Fibroblast of upper back skin (primary cell): ENCODE measurements around the gene AOX1.
"Not testable (repeated sequence)": the region's sequence is repeated elsewhere in the genome, so short reads cannot be mapped to it uniquely, and the experiment has no call there.

Source experiments
- DNase-seq: peaks from one replicate; pipeline ENCODE4 v3.0.0-alpha.2; 2013

AOX1 gene

DNA sequence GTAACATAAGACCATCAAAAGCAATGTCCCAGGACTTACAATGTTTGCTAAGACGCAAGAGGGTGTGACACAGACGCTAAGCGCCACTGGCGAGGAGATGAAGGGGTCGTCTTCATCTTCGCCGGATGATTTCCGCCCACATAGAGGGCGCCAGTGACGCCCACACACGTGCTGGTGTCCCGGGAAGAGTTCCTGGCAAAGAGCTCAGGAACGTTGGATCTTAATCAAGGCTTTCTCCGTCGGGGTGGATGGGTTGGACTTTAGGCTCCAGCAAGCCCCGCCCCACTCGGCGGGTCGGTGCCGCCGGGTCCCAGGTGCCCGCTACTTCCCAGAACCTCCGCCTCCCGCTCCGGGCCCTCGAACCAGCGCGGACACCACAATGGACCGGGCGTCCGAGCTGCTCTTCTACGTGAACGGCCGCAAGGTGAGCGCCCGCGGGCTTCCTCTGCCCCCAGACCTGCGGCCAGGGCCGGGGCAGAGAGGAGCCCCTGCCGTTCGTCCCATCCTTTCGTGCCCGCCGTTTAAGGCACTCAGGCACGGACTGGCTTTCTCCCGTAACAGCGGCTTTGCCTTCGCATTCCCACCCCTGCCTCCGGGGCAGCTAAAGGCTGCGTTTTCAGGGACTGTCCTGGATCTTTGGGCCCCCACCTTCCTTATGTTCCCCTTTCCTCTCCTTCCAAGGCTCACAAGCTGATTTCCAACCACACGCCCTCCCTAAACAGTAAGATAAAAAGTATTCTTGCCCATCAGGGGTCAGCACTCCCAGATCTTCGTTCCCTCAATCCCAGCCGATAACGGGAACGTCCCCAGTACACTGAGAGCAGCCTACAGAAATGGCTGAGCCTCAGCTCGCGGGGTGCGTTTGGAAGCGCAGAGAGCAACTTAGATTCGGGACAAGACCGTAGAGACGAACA is at the start of gene AOX1:
AOX1 (plus strand) TSS at position 285 of the 914 bp plus-strand sequence; CDS start at position 380, 95 bp downstream.
- DNase-seq, result peak; percentile 57

DNA sequence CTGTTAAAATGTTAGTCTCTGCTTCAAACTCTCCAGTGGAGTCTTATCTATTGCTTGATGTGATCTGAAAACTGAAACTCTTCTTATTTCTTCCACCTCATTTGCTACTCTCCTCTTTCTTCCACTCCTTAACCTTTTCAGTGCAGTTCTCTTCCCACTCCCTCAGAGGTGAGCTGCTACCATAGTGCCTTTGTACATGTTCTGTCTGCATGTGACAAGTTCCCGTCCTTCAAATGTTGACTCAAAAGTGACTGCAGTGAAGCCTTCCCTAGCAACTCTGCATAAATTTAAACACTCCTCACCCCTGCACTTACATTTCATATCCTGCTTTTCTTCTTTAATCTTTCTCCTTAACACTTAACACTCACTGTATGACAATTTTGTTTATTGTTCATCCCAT is 47.7 kb upstream of the AOX1 start:
- DNase-seq, result no peak

GRCh38 chr2:200540793-200541192 is 45.0 kb upstream of the AOX1 start:
- no peak for DNase-seq

- not testable (repeated sequence) for DNase-seq
Measured at GRCh38 chr2:200566596-200566995, 19.2 kb upstream of the AOX1 start.

GRCh38 chr2:200567932-200568331 is 17.9 kb upstream of the AOX1 start:
- DNase-seq, result no peak

DNA sequence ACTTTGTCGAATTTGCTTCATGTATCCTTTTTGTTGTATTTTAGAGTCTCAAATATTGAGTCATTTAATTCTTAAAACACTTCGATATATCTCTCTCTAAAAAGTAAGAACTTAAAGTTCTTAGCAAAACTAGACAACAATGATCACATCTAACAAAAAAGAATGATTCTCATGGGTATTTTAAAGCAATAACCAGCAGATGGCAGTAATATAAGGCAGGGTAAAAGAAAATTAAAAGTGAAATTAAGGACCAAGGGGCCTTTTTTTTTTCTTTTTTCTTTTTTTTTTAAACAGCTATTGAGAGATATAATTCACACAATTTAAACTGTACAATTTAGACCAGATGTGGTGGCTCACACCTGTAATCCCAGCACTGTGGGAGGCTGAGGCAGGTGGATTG is 9.9 kb upstream of the AOX1 start:
- DNase-seq, result peak; percentile 22

DNA sequence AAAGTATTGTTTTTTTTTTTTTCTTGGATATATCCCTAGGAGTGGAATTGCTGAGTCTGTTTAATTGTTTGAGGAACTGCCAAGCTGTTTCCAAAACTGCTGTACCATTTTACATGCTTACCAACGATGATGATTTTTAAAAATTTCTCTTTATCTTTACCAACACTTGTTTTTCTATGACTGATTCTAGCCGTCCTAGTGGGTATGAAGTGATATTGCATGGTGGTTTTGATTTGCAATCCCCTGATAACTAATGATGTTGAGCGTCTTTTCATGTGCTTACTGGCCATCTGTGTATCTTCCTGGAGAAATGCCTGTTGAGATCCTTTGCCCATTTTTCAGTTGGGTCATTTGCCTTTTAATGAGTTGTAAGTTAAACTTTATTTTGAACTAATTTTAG is 8.8 kb upstream of the AOX1 start:
- DNase-seq, result no peak

DNA sequence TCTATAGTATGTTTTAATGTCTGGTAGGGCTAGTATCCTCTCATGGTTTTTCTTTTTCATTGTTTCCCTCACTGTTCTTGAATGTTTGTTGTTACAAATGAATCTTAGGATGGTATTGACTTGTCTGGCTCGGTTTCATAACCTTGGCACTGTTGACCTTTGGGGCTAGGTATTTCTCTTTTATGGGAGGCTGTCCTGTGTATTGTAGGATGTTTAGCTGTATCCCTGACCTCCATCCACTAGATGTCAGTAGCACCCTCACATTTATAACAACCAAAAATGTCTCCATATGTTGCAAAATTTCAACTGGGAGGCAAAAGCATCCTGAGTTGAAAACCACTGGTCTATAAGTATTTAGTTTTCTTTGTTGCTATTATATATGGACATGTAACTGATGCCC is 7.0 kb upstream of the AOX1 start:
- peak; percentile 49 for DNase-seq

DNA sequence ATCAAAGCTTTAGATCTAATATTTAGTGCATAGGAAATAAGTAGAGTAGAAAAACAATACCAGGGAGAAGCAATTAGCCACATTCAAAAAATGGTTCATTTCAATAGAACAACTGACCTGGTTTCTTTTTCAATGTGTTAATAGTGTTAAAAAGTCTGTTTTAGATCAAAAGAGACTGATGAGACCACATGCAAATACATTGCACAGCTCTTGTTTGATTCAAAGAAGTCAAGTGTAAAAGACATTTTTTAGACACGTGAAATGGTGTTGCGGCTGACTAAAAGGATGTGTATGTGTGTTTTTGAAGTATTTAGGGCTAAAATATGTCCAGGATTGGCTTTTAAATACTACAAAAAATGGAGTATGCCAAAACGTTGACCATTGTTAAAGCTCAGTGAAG is 1.2 kb upstream of the AOX1 start:
- DNase-seq, result no peak

DNA sequence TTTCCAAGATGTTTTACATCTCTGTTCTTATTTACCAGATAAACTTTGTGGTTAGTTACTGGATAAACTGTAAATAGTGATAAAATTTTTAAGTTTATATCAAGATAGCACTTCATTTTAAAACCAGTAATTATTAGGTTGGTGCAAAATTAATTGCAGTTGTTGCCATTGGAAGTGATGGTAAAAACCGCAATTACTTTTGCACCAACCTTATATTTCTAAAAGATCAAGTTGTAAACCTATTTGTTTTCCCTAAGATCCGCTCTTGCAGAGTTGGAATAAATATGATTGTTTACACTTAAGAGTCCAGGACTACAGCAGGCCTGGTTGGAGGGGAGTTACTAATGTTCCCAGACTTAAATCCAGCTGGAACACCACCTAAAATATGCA is 479 bp upstream of the AOX1 start:
- DNase-seq, result no peak

- no peak for DNase-seq
Measured at GRCh38 chr2:200586644-200586975, 796 bp downstream of the AOX1 start.

DNA sequence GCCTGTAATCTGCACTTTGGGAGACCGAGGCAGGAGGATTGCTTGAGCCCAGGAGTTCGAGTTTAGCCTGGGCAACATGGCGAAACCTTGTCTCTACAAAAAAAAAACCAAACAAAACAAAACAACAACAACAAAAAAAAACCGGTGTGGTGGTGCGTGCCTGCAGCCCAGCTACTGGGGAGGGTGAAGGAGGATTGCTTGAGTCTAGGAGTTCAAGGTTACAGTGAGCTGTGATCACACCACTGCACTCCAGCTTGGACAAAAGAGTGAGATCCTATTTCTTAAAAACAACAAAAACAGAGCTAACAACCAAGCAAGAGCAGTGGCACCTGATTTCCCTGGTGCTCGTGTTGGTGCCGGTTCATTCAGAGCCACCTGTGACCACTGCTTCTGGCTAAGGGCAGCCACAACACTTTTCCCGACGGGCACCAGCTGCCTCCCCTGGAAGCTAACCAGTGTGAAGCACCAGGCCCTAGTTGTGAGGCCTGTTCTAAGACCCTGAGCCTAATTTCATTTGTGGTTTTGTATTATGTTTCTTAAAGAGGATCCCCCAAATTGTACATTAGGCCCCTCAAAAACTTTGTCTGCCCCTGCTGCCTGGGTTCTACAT is 1.3 kb downstream of the AOX1 start:
- no peak for DNase-seq

- DNase-seq, result no peak
Measured at GRCh38 chr2:200588076-200588678, 2.4 kb downstream of the AOX1 start.

- DNase-seq, result no peak
Measured at GRCh38 chr2:200590090-200590489, 4.3 kb downstream of the AOX1 start.

GRCh38 chr2:200591308-200591707 is 5.5 kb downstream of the AOX1 start:
- no peak for DNase-seq

GRCh38 chr2:200592406-200593075 is 6.7 kb downstream of the AOX1 start:
- peak; percentile 36 for DNase-seq

GRCh38 chr2:200593905-200594304 is 8.1 kb downstream of the AOX1 start:
- no peak for DNase-seq

GRCh38 chr2:200595913-200596312 is 10.1 kb downstream of the AOX1 start:
- no peak for DNase-seq

GRCh38 chr2:200596774-200597570 is 11.2 kb downstream of the AOX1 start:
- DNase-seq, result no peak

- DNase-seq, result no peak
Measured at GRCh38 chr2:200599206-200599605, 13.4 kb downstream of the AOX1 start.

DNA sequence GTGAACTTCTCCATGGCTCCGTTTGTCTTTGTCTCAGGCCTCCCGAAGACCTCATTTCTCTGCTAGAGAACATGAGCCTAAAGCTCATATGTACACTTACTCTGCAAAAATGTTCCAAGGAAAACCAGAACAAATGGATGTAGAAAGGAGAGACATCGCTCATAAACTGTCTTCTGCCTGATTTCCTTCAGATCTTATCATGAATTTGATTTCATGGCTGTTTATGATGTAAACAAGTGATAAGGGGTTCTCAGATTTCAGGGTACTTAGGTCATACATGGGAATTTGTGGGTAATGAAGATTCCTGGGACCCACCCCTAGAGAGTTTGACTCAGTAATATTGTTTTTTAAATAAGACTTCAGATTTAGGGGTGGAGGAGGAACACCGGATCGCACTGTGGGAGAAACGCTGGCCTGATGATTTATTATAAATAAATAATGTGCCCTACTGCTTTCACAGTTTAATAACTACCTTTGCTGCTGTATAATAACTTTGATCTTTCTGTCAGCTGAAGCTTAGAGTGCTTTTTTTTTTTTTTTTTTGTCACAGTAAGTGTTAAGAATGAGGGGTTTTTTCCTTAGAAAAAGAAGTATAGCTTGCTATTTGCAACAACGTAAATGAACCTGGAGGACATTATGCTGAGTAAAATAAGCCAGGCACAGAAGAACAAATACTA is 14.9 kb downstream of the AOX1 start:
- DNase-seq, result no peak

- no peak for DNase-seq
Measured at GRCh38 chr2:200602584-200602983, 16.8 kb downstream of the AOX1 start.
